Liver (tissue), 9 donors: ENCODE data around the gene CDC42EP3. TPM values are rescaled to one million over a fixed set of nuclear protein-coding genes. Genes with fewer than 3 reads are reported as not detected.

Source experiments
- DNase-seq: peaks from one replicate; pipeline ENCODE4 v3.0.0-alpha.2; 2017; ENCODE audit warnings: low spot score
- H3K27ac ChIP-seq, 2 donors: one replicate each; pipeline ENCODE4 v1.7.0; 2013; ENCODE audit warnings: inconsistent platforms in 2 of 2, low read length in 2 of 2, control low read depth in 1 of 2, low read depth in 1 of 2, mild to moderate bottlenecking in 1 of 2
- H3K27me3 ChIP-seq, 4 donors: one replicate each; pipeline versions ENCODE4 v1.6.1 to v1.7.0; 2013; ENCODE audit warnings: low read length in 3 of 4, inconsistent platforms in 1 of 4, mild to moderate bottlenecking in 1 of 4, moderate library complexity in 1 of 4; ENCODE audit not compliant: control insufficient read depth in 4 of 4, insufficient read depth in 4 of 4
- H3K36me3 ChIP-seq, 4 donors: one replicate each; pipeline versions ENCODE4 v1.6.1 to v1.7.0; 2013; ENCODE audit warnings: low read length in 3 of 4, mild to moderate bottlenecking in 3 of 4, low read depth in 1 of 4, moderate library complexity in 1 of 4; ENCODE audit not compliant: control insufficient read depth in 4 of 4, insufficient read depth in 3 of 4
- H3K4me1 ChIP-seq, 4 donors: one replicate each; pipeline versions ENCODE4 v1.6.1 to v1.7.0; 2013; ENCODE audit warnings: low read length in 3 of 4, mild to moderate bottlenecking in 3 of 4, moderate library complexity in 1 of 4; ENCODE audit not compliant: control insufficient read depth in 4 of 4, insufficient read depth in 4 of 4
- H3K4me3 ChIP-seq, 3 donors: one replicate each; pipeline versions ENCODE4 v1.6.1 to v1.7.0; 2013; ENCODE audit warnings: low read length in 3 of 3, control low read depth in 1 of 3, low read depth in 1 of 3, mild to moderate bottlenecking in 1 of 3
- H3K9ac ChIP-seq, 2 donors: one replicate each; pipeline ENCODE4 v1.7.0; 2013; ENCODE audit warnings: low read length in 2 of 2, mild to moderate bottlenecking in 2 of 2, moderate library complexity in 2 of 2, control low read depth in 1 of 2, low read depth in 1 of 2
- H3K9me3 ChIP-seq, 4 donors: one replicate each; pipeline versions ENCODE4 v1.6.1 to v1.7.0; 2013; ENCODE audit warnings: low read length in 3 of 4; ENCODE audit not compliant: control insufficient read depth in 4 of 4
- ATF3 ChIP-seq: IDR thresholded peaks from 2 replicates; pipeline ENCODE4 v1.6.1; 2016; ENCODE audit warnings: antibody characterized with exemption
- CTCF ChIP-seq: fragments of 150-350 bp; IDR thresholded peaks from 2 replicates; pipeline ENCODE4 v1.5.1; 2017; ENCODE audit warnings: improper control_type of control experiment, low read depth, low read length; ENCODE audit not compliant: missing input control
- EGR1 ChIP-seq, 2 donors: IDR thresholded peaks; 2 replicates each; pipeline ENCODE4 v1.6.1; 2016 to 2018; ENCODE audit warnings: antibody characterized with exemption in 2 of 2, low read depth in 2 of 2
- FOXA1 ChIP-seq: IDR thresholded peaks from 2 replicates; pipeline ENCODE4 v1.6.1; 2016; ENCODE audit warnings: antibody characterized with exemption
- GABPA ChIP-seq, 2 donors: IDR thresholded peaks in 1 of 2; conservative IDR thresholded peaks in 1 of 2; 2 replicates each; pipeline ENCODE4 v1.6.1; 2016; ENCODE audit warnings: antibody characterized with exemption in 2 of 2, mild to moderate bottlenecking in 1 of 2, moderate library complexity in 1 of 2
- HNF4A ChIP-seq, 2 donors: conservative IDR thresholded peaks; 2 replicates each; pipeline ENCODE4 v1.6.1; 2016; ENCODE audit warnings: antibody characterized with exemption in 2 of 2, mild to moderate bottlenecking in 2 of 2
- HNF4G ChIP-seq: IDR thresholded peaks from 2 replicates; pipeline ENCODE4 v1.6.1; 2016; ENCODE audit warnings: antibody characterized with exemption
- JUND ChIP-seq, 2 donors: IDR thresholded peaks; 2 replicates each; pipeline ENCODE4 v1.6.1; 2016; ENCODE audit warnings: antibody characterized with exemption in 2 of 2
- MAX ChIP-seq: IDR thresholded peaks from 2 replicates; pipeline ENCODE4 v1.6.1; 2016; ENCODE audit warnings: antibody characterized with exemption
- RAD21 ChIP-seq, 2 donors: IDR thresholded peaks; 2 replicates each; pipeline ENCODE4 v1.6.1; 2016; ENCODE audit warnings: antibody characterized with exemption in 2 of 2, mild to moderate bottlenecking in 2 of 2
- REST ChIP-seq: IDR thresholded peaks from 2 replicates; pipeline ENCODE4 v1.6.1; 2016; ENCODE audit warnings: antibody characterized with exemption, mild to moderate bottlenecking
- SP1 ChIP-seq: IDR thresholded peaks from 2 replicates; pipeline ENCODE4 v1.6.1; 2018; ENCODE audit warnings: antibody characterized with exemption, mild to moderate bottlenecking
- TAF1 ChIP-seq: conservative IDR thresholded peaks from 2 replicates; pipeline ENCODE4 v1.6.1; 2016; ENCODE audit warnings: antibody characterized with exemption, mild to moderate bottlenecking
- YY1 ChIP-seq: IDR thresholded peaks from 2 replicates; pipeline ENCODE4 v1.6.1; 2016; ENCODE audit warnings: antibody characterized with exemption, mild to moderate bottlenecking
- ZBTB33 ChIP-seq: IDR thresholded peaks from 2 replicates; pipeline ENCODE4 v1.6.1; 2016; ENCODE audit warnings: antibody characterized with exemption
- WGBS: extraction: QIAGEN DNeasy Blood & Tissue Kit; methylation state at CpG from one replicate; pipeline ENCODE4 v1.1.7; 2013; 5-methylcytosine and 5-hydroxymethylcytosine counted together
- polyA plus RNA-seq, 2 donors: library from polyadenylated mRNA; stranded (reverse) in 1 of 2; unstranded in 1 of 2; fragments of 200-250 nt in 1 of 2; fragments of >200 nt in 1 of 2; fragmentation: Nextera tagmentation in 1 of 2; extraction: Ambion mirVana in 1 of 2; gene quantifications; one replicate each; pipeline versions ENCODE4 v1.2.1 to v1.2.3, GENCODE V29; 2013 to 2015
- total RNA-seq, 2 donors: library from RNA; depleted of rRNA; stranded (reverse); fragments of >200 nt; gene quantifications; one replicate each; pipeline ENCODE4 v1.2.3, GENCODE V29; 2014
- donor health status: healthy.
- donor health status: healthy.
- donor health status: healthy.
- donor health status: healthy.
- donor health status: healthy.

Gene CDC42EP3
- total and polyA plus RNA-seq, 4 donors, result 2.5 to 4.1 (median 3.3) TPM

GRCh38 chr2:37641582-37642171 lies 29.8 kb downstream of the CDC42EP3 start (continued):
- TF ChIP-seq SP1 (no peak), ATF3 (no peak), EGR1 (IDR thresholded peaks at IDR 0.05; ENCODE audit: low read depth in 2 of 2) (no peak)

GRCh38 chr2:37639631-37640030 lies 31.8 kb downstream of the CDC42EP3 start:
- WGBS, result 96% methylated on average over 3 of the region's 3 CpGs
- Histone ChIP-seq H3K4me1 (no peaks in the 10 kb centered on the region), H3K27ac (no peak overlapping the region)

GRCh38 chr2:37638973-37639372 lies 32.5 kb downstream of the CDC42EP3 start:
- whole genome bisulfite sequencing, result 97% methylated on average over 3 of the region's 3 CpGs
- H3K9me3 ChIP-seq, result no peaks in the 10 kb centered on the region

More at GRCh38 chr2:37639631-37640030, 31.8 kb downstream of the CDC42EP3 start:
- H3K27me3 ChIP-seq, result no peaks in the 10 kb centered on the region
- no peaks in the 10 kb centered on the region for H3K36me3 ChIP-seq
- H3K9ac ChIP-seq, result no peak overlapping the region
- no peak for DNase-seq
- no peak overlapping the region for H3K4me3 ChIP-seq
- H3K9me3 ChIP-seq, result no peaks in the 10 kb centered on the region
- TF ChIP-seq HNF4A (conservative IDR thresholded peaks at IDR 0.05), result no peak
- TF ChIP-seq TAF1, result no peak

More at GRCh38 chr2:37638973-37639372, 32.5 kb downstream of the CDC42EP3 start:
- no peak overlapping the region for H3K9ac ChIP-seq
- no peak overlapping the region for H3K4me3 ChIP-seq
- H3K36me3 ChIP-seq, result no peaks in the 10 kb centered on the region
- H3K27ac ChIP-seq, result no peak overlapping the region
- no peak for DNase-seq
- no peaks in the 10 kb centered on the region for H3K4me1 ChIP-seq
- no peaks in the 10 kb centered on the region for H3K27me3 ChIP-seq
- TF ChIP-seq HNF4G (no peak), GABPA (IDR thresholded peaks at IDR 0.05 in 1 of 2, conservative IDR thresholded peaks at IDR 0.05 in 1 of 2) (no peak), ZBTB33 (no peak), JUND (IDR thresholded peaks at IDR 0.05) (no peak), CTCF (no peak), ATF3 (no peak), RAD21 (IDR thresholded peaks at IDR 0.05) (no peak), FOXA1 (no peak), YY1 (no peak), TAF1 (no peak), REST (no peak), EGR1 (IDR thresholded peaks at IDR 0.05; ENCODE audit: low read depth in 2 of 2) (no peak), MAX (no peak), HNF4A (conservative IDR thresholded peaks at IDR 0.05) (no peak)
